ENCODE results near the gene ITFG1. TPM values are rescaled to one million over a fixed set of nuclear protein-coding genes. Genes with fewer than 3 reads are reported as not detected.
"Not testable (repeated sequence)": the region's sequence is repeated elsewhere in the genome, so short reads cannot be mapped to it uniquely, and the experiment has no call there.

The ITFG1 gene
- total RNA-seq, 3 donors from 2014 or later, result 42.3 to 55.2 (median 53.4) TPM

GRCh38 chr16:47458331-47458730, 2.5 kb downstream of the ITFG1 start:
- Histone ChIP-seq H3K36me3 (no peaks in the 10 kb centered on the region), H3K4me3 (no peak overlapping the region), H3K4me1 (peaks cover 4 to 12% of the 10 kb centered on the region in 2 donors), H3K9me3 (no peaks in the 10 kb centered on the region), H3K27ac (no peak overlapping the region), H3K27me3 (no peaks in the 10 kb centered on the region)
- intact Hi-C loops (cut with DNase I; ENCODE audit: low total_unique reads), result no loop called here
- TF ChIP-seq CTCF (IDR thresholded peaks at IDR 0.05), result no peak
- DNase-seq (ENCODE audit: low spot score in 2 of 2), result no peak

GRCh38 chr16:47449788-47450187, 11.1 kb downstream of the ITFG1 start:
- Histone ChIP-seq H3K27ac (no peak overlapping the region), H3K36me3 (no peaks in the 10 kb centered on the region), H3K27me3 (no peaks in the 10 kb centered on the region), H3K9me3 (no peaks in the 10 kb centered on the region), H3K4me1 (no peaks in the 10 kb centered on the region), H3K4me3 (no peak overlapping the region)
- intact Hi-C loops (cut with DNase I; ENCODE audit: low total_unique reads), result no loop called here
- TF ChIP-seq POLR2A (IDR thresholded peaks at IDR 0.05), result no peak
- no peak for TF ChIP-seq CTCF (IDR thresholded peaks at IDR 0.05)
- TF ChIP-seq POLR2AphosphoS5 (IDR thresholded peaks at IDR 0.05), result no peak
- no peak for DNase-seq (ENCODE audit: low spot score in 2 of 2)

- no peaks in the 10 kb centered on the region for H3K4me1 ChIP-seq
- TF ChIP-seq POLR2AphosphoS5 (IDR thresholded peaks at IDR 0.05) (no peak), POLR2A (IDR thresholded peaks at IDR 0.05) (no peak), CTCF (IDR thresholded peaks at IDR 0.05) (no peak)
- no peaks in the 10 kb centered on the region for H3K9me3 ChIP-seq
- no peak overlapping the region for H3K4me3 ChIP-seq
- DNase-seq (ENCODE audit: low spot score in 2 of 2), result no peak
- H3K27me3 ChIP-seq, result no peaks in the 10 kb centered on the region
- intact Hi-C loops (cut with DNase I; ENCODE audit: low total_unique reads), result no loop called here
- no peaks in the 10 kb centered on the region for H3K36me3 ChIP-seq
- no peak overlapping the region for H3K27ac ChIP-seq
These were observed 11.9 kb downstream of the ITFG1 start for GRCh38 chr16:47448830-47449575.

- H3K4me3 ChIP-seq, result no peak overlapping the region
- no peaks in the 10 kb centered on the region for H3K27me3 ChIP-seq
- intact Hi-C loops (cut with DNase I; ENCODE audit: low total_unique reads), result no loop called here
- H3K36me3 ChIP-seq, result no peaks in the 10 kb centered on the region
- H3K27ac ChIP-seq, result no peak overlapping the region
- H3K4me1 ChIP-seq, result no peaks in the 10 kb centered on the region
- no peak for TF ChIP-seq CTCF (IDR thresholded peaks at IDR 0.05)
- no peak for TF ChIP-seq POLR2A (IDR thresholded peaks at IDR 0.05)
- no peak for TF ChIP-seq POLR2AphosphoS5 (IDR thresholded peaks at IDR 0.05)
- no peak for DNase-seq (ENCODE audit: low spot score in 2 of 2)
- no peaks in the 10 kb centered on the region for H3K9me3 ChIP-seq
These were observed 14.4 kb downstream of the ITFG1 start for GRCh38 chr16:47446431-47446830.

- intact Hi-C loops (cut with DNase I; ENCODE audit: low total_unique reads); H3K4me1 ChIP-seq; H3K9me3 ChIP-seq; H3K4me3 ChIP-seq; DNase-seq (ENCODE audit: low spot score in 2 of 2); H3K27ac ChIP-seq; H3K36me3 ChIP-seq; H3K27me3 ChIP-seq: not testable (repeated sequence)
These were observed 18.0 kb downstream of the ITFG1 start for GRCh38 chr16:47442884-47443283.

- H3K36me3 ChIP-seq; DNase-seq (ENCODE audit: low spot score in 2 of 2); H3K27me3 ChIP-seq; H3K9me3 ChIP-seq; intact Hi-C loops (cut with DNase I; ENCODE audit: low total_unique reads); H3K4me1 ChIP-seq; H3K27ac ChIP-seq; H3K4me3 ChIP-seq: not testable (repeated sequence)
These were observed 20.8 kb downstream of the ITFG1 start for GRCh38 chr16:47440066-47440465.

GRCh38 chr16:47434274-47434673, 26.6 kb downstream of the ITFG1 start:
- DNase-seq (ENCODE audit: low spot score in 2 of 2); H3K4me3 ChIP-seq; H3K9me3 ChIP-seq; H3K27me3 ChIP-seq; intact Hi-C loops (cut with DNase I; ENCODE audit: low total_unique reads); H3K36me3 ChIP-seq; H3K4me1 ChIP-seq; H3K27ac ChIP-seq: not testable (repeated sequence)

Data from breast epithelium (tissue), 4 donors.